Tibial nerve (tissue), 4 donors: Measurements from ENCODE around the gene ERC2.

ENCODE experiments used
- CTCF ChIP-seq, 5 experiments: fragments of 200-600 bp in 3 of 5; fragments of 450-650 bp in 2 of 5; sonication (generic) in 3 of 5; IDR thresholded peaks; one replicate each; pipeline ENCODE4 v1.5.1; 2016 to 2019; ENCODE audit warnings: antibody characterized with exemption in 5 of 5, mild to moderate bottlenecking in 3 of 5, moderate library complexity in 2 of 5
- EP300 ChIP-seq, 2 donors: sonication (generic); formaldehyde crosslinking; IDR thresholded peaks; one replicate each; pipeline ENCODE4 v1.6.1; 2017; ENCODE audit warnings: antibody characterized with exemption in 2 of 2, mild to moderate bottlenecking in 1 of 2

- no peak for TF ChIP-seq CTCF (IDR thresholded peaks at IDR 0.05)
- TF ChIP-seq EP300 (IDR thresholded peaks at IDR 0.05): no peak
Measured at GRCh38 chr3:55688154-55688553, 780.1 kb downstream of the ERC2 start.
